NCI-H1417 (cell line): ENCODE results near the gene WWTR1.

ENCODE experiments used
- DNase-seq, 3 experiments: peaks; one replicate each; lab custom pipeline; 2025; lab: John Stamatoyannopoulos, UW

Gene WWTR1

DNA sequence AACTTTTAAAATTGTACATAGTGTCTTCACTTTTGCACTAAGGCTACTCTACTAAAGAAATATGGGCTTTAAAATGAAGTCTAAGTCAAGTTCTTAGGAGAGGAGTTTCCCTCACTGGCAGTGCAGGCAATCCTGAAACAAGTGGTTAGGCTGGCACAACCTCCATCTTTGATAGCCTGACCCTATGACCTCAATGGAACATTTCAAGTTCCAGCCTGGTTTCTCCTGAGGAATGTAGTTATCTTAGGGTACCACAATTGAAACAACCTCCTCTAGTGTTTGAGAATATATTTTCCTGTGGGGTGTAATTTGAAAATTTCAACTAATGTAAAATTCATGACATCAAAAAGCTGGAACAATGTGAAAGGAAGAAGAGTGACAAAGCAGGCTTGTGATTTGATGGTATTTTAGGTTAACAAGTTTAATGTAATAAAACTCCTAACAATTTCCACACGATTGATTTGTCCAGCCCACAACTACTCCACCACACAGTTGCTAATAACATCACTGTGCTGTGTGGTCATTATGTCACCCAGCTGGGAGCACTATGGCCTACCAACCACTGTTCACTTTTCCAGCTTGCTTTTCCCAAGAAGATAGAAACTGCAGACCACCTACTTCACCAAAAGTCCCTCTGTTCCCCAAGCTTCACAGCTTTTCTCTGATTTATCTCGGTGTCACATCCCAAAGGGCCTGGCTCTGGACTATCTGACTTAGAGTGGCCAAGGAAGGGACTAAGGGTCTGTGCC, 1.8 kb downstream of the WWTR1 start:
- DNase-seq = no peak

DNA sequence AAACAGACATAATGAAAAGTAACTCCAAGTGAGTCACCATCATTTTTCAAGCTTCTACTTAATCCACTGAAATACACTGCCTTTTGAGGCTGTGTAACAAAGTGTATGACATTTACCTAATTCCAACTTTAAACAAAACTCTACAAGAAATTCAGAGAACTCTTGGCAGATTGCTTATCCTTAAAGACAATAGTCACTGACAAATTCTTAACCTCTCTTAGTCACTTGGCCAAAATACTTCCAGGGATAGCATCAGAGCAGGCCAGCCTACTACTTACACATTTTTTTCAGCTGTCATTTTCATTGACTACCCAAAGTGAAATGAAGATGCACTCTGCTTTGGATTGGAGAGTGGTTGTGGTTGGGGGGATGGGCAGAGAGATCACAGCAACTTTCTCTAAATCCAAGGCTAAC, 3.6 kb downstream of the WWTR1 start:
- no peak for DNase-seq

DNA sequence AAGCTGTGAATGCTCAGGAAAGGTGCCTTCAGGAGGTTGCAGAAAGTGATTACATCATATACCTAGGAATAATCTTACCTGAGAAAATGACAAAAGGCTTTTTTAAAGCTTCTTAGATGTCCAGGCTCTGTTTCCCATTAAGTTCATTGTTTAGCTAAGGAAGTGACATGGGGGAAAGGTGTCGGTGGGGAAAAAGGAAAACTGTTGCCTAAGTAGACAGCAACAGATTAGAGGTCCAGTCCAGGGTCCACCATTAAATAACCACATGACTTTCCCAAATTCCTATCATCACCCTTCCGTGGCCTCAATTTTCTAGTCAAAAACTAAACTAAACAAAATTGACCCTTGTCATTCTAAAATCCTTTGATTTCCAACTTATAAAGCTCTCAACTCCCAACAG, 4.3 kb downstream of the WWTR1 start:
- no peak for DNase-seq

DNA sequence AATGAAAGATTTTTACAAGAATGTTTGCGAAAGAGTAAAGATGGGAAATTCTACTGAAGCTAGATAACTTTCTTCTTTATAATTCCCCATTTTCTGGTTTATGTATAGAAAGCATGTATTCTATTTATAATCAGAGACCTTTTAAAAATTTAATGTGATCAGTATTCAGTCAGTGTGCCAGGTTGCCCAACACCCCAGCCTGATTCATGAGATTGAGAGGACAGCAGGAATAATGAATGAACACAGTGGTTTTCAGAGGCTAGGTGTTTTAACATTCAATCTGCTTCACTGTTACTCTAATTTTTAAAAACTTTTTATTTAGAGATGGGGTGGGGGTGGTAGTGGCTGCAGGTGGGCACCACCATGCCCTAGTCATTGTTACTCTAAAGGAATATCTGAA, 4.7 kb downstream of the WWTR1 start:
- DNase-seq = no peak

DNA sequence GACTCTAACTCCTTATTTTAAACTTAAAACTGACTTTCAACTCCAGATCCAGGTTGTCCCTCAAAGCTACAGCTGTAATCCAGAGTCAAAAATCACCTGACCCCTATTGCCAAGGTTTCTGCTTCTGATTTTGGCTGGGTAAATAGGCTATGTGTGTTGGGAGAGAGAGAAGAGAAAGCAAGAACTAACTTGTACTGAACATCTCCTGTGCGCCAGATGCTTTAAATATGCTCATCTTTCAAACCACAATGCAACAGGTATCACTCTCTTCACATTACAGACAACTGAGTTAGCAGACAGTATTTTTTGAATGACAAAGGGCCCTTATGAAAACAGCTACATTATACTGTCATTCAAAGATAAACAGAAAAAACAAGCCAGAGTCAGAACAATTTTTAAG, 7.0 kb downstream of the WWTR1 start:
- no peak for DNase-seq

DNA sequence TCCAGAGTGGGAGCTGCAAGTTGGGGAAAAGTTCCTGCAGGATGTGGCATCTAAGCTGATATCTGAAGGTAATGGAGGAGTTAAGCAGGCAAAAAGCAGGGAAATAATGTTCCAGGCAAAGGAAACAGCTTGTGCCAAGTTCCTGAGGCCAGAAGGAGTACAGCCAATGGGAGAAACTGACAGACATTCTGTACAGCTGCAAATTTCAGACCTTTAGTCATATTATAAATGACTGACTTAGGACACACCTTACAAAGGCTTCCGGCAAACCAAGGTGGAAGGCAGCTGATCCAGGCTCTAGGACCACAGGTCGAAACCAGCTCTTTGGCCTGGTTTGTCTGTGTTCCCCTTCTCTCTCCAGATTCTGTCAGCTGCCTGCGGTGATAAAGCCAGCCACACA, 9.3 kb downstream of the WWTR1 start:
- no peak for DNase-seq

DNA sequence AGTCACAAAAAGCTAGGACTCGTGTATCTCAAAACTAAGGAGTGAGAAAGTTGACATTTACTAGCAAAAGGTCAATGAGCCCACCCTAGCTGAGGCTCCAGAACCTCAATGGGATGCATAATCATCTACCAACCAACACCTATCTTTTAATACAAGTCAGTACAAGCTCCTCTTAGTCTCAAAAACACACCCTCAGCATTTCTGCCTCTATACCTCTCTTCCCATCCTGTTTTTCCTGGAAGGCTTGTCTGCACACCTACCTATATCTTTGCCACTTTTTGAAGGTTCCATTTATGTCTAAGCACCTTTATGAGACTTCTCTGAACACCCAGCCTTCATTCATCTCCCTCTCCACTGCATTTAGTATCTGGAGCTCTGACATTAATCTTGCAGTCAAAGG, 10.0 kb downstream of the WWTR1 start:
- no peak for DNase-seq

DNA sequence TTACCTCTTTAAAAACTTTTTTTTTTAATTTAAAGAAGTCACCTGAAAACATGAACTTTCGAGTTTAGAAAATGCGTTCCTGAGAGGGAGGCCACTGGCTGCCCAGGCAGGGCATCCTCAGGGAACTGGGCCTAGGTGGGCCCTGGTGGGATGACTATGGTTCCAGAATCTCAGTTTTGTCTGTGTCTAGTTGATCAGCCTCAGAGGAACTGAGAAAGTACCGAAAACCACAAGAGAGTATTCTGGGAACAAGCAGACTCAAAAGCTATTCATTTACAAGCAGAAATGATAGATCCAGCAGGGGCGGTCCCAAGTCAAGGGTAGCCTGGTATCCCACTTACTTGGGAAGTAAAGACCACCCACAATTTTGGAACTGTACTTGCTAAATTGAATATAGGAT, 10.5 kb downstream of the WWTR1 start:
- no peak for DNase-seq

DNA sequence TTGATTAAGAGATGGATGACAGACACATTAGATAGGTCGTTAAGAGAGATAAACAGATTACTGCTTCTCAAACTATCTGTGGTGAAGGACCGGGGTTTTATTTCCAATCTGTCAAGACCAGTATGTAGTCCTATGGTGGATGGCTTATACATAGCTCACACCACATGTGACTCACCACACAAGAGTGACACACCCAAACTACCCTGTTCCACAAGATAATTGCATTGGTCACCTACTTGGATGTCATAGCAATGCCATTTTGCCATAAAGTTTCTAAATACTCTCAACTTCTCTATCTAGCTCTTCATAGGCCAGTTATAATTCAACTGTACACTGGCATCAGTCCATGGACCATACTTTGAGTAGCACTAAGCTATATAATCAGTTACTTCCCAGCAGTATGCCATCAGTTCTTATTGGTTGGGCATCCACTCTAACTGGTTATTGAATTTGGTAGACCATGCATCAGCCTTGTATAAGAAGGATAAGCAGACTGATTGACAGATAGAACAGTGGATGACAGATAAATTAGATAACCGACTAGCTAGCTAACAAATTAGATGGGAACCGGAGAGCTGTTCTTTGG, 11.6 kb downstream of the WWTR1 start:
- no peak for DNase-seq

DNA sequence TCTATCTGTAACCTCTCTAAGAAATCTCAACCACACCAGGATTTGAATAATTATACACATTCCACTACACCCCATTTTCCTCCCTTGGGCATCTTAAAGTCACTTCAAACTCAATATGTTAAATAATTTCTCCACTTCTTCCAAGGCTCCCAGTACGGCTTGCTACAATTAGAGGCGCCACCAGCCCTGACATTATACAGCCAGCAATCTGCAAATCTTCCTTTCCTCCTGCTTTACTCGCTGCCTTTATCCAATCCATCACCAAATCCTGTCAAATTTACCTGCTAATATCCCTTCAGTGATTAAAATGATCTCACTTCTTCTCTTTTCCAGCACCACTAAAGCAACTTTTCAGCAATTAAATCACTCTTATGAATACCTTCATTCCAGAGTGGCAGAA, 13.9 kb downstream of the WWTR1 start:
- DNase-seq = no peak

DNA sequence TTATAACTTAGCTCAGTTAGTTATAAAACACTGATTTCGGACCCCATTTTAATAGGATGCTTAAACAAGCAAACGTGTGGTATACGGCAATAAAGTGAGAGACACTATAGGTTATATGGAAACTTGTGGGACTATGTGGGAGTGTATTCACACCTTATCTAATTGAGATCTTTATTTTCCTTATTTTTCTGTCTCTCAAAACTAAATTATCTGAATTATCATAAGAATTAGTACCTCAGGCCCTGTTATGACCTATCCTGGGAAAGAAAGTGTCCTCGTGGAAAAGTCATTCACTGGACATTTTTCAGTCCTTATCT, 14.4 kb downstream of the WWTR1 start:
- DNase-seq = no peak

DNA sequence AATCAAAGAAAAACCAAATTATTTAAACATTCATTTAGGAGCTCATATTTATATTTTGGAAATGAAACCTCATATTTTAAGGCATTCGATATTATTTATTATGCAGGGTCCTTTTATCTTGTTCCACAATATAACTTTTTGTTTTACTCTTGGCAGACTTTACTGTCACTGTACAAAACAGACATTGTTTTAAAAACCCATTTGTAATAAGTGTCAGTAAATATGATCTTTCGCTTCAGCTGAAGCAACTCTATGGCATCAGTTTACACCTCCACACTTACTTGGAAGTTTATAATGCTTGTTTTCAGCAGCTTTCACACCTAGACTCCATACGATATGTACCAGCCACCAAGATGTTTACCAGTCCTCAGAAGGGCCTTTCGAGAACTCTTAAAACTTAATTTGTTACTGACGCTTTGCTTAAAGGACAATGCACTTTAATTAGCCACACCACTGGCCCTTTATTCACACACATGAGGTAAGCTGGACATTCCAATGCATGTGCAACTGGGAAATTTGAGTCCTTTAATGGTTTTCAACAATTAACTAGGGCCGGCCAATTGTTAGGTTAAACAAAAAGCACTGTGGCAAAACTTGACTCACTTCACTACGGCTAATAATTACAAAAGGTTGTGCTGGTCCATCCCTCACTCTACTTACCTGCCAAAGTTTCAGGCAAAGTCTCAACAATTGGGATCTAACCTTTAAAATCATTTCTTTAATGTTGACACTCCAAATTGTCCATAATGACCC, 16.7 kb downstream of the WWTR1 start:
- no peak for DNase-seq

DNA sequence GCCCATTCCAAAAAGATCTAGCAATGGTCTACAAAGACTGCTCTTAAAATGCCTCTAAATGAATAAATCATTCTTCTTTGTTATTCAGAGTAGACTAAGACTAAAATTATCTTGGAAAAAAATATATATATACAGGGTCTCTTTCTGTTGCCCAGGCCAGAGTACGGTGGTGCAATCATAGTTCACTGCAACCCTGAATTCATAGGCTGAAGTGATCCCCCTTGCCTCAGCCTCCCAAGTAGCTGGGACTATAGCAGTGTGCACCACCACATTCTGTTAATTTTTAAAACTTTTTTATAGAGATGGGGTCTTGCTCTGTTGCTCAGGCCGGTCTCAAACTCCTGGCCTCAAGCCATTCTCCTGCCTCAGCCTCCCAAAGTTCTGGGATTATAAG, 18.7 kb downstream of the WWTR1 start:
- DNase-seq = no peak

DNA sequence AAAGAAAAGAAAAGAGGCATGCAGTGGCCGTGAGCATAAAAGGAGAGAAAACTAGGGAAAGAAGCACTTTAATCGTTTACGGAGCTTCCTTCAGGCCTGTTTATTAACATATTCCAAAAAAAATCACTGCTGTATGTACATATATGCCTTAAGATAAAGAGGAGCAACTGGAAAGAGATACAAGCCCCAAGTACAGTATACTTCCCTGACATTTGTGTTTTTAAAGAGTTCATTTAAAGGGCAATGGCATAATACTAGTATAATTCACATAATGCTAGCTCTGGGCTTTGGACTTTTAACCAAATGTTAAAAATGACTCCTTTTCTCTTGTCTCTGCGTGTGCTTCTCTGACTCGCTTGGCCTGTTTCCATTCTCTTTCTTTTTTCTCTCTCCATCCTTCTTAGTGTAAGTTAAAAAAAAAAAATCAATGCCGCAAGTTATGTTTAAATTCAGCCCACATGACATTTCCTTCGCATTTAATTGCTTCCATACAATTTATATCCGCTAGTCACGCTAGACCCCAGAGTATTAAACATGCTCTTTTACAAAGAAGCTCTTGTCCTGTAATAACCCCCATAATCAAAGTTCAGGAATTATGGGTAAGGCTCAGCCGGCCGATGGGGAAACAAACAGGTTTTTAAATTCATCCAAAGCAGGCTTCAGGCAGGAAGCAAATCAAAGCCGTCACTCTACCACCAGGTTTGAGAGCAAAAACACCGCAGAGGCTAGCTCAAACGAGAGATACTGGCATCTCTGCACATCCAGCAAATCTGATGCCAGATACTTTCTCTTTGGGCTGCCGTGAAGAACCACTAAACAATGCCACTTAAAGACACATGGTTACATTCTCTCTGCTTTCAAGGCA, 19.4 kb downstream of the WWTR1 start:
- DNase-seq = peak in 1 of 3 experiments; percentile 28

DNA sequence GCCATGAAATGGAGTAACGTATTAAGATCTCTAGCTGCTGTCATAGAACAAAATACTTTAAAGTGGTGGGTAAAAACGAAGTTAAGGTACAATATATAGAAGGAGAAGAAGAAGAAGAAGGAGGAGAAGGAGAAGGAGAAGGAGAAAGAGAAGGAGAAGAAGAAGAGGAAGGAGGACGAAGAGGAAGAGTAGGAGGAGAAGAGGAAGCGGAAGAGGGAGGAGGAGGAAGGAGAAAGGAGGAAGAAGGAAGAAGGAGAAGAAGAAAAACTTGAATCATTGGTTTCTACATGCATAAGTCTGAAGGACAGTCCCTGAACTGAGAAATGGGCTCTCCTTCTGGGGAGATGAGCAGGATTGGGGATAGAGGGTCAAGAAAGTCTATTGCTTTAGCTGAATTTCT, 22.4 kb downstream of the WWTR1 start:
- no peak for DNase-seq

DNA sequence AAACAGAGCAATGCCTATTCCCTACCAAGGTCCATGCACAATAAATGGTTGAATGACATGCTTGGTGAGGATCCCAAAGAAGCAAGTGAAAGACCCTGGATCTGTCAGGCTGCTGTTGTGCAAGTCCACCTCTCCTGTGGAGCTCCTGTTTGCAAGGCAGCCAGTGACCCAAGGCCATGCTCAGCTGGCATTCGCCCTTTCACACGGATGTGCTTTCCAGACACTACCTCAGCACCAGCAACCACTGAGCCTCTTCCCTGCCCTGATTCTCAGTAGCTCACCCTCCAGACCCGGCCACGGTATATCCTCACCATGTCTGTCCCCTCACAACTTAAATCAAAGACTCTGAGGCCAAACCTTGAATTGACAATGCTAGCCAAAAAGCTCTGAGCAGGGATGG, 23.3 kb downstream of the WWTR1 start:
- DNase-seq = no peak

DNA sequence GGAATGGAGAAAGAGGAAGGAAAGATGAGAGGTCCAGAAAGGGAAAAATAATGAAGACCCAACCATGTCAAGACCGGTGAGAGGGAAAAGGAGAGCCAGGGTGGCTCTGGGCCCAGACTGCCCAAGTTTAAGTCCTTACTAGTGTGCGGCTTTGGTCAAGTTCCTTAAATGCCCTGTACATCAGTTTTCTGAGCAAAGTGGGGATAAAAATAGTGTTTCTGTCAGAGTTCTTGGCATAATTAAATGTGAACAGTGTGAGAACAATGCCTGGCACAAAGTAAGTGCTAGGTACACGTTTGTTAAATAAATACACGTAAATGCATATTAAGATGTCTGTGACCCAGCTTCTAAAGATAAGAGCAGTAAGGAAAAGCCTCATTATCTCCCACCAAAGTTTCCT, 23.8 kb downstream of the WWTR1 start:
- DNase-seq = no peak

DNA sequence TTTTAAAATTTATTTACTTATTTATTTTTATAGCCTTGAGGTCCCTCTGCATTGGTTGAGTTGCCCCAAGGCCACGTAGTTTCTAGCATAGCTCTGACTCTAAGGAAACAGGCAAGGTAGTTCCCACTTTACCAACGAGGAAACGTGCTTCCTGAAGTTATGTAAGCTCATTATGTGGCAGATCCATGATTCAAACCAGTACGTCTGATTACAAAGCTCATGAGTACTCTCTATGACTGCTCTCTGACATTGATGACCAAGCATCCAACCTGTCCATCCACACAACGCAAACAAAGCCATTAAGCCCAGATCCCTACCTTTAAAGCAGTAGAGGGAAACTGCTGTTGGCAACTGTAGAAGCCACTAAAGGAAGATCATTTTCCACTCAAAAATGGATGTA, 25.6 kb downstream of the WWTR1 start:
- no peak for DNase-seq

DNA sequence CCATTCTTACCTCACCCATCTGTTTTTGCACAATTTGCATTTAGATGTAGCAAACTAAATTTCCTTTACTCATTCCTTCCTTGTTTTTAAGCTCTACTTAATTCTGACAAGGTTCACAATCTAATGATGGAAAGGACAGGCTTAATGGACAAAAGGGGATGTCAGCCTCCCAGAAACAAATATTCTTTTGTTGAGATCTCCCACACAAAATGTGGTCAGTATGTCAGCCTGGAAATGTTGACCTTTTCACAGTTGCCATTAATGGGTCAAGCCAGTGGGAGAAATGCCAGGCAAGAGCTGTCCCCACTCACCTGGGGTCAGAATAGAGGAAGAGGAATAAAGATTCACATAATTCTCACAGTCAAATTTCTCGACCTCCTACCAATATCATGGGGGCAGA, 27.0 kb downstream of the WWTR1 start:
- DNase-seq = no peak

DNA sequence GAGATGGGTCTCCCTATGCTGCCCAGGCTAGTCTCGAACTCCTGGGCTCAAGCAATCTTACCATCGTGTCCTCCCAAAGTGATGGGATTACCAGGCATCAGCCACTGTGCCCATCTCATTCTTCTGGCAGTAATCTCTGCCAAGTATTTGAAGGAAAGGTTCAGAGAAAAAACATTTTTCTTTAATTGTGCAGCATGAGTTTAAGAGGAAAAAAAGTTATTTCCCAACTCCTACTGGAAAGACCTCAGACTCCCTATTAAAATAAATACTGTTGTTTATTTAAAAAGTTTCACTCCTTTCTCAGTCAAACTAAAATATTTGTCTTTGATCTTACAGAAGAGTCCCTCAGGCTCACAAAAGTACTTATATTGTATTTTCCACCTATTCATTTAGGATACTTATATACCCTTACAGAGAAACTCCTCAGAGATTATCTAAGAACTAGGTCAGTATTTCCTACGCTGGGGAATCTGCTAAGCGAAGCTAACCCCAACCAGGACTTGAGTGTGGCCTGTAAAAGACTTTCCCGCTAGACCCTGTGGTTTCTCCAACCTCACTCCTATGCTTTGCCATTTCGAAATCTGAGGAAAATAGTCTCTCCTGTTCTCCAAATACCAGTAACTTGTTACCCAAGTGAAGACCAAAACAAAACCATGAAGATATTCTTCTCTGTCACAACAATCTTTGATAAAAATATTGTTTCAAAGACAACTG, 28.7 kb downstream of the WWTR1 start:
- no peak for DNase-seq

DNA sequence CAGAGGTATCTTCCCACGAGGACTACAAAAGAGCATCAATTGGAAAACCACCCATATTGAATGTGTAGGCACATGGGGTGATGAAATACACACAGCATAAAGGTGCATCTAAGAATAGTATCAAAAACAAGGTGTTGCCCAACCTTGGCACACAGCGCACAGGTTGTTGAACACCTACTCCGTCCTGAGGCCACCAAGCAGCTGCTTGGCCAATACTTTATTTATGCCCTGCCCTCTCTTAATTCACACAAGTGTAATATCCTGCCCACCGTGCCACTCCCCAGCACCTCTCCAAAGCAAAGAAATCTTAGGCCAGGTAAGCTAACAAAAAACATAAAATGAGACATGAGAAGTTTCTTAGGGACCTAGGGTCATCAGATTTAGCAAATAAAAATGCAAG, 31.2 kb downstream of the WWTR1 start:
- DNase-seq = no peak

DNA sequence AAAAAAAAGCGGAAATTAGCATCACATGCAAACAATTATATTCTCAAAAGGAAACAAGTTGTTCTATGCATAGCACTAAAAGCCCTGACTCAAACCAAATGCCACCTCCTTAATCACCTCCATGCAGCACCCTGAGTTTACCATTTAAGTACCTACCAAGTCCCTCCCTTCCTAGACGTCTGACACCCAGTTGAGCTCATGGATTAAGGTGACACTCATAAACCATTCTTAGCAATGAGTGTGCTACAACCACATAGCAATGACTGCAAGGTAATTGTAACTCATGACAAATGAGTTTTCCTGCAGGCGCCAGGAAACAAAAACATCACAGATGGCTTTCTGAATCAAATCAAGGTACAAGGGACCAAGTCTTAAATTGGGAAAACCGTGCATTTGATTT, 32.0 kb downstream of the WWTR1 start:
- DNase-seq = no peak
